Measurements from ENCODE around the gene CYP24A1.

- TF ChIP-seq CTCF (IDR thresholded peaks at IDR 0.05; ENCODE audit: borderline replicate concordance, extremely low read depth, low read length, poor library complexity, severe bottlenecking) (no peak), EZH2 (IDR thresholded peaks at IDR 0.05; ENCODE audit: borderline replicate concordance, low read depth, low read length, severe bottlenecking) (no peak)
Observed at GRCh38 chr20:54144847-54145414, 28.9 kb downstream of the CYP24A1 start.
